ENCODE results near the gene PRR33. TPM values are rescaled to one million over a fixed set of nuclear protein-coding genes. Genes with fewer than 3 reads are reported as not detected.

Gene PRR33
- total RNA-seq, 1 experiment from 2014 or later, result not detected

GRCh38 chr11:1896468-1896867 is 4.8 kb upstream of the PRR33 start:
- Histone ChIP-seq H3K27me3 (ENCODE audit: low read length) (peaks cover 45% of the 10 kb centered on the region), H3K79me2 (ENCODE audit: low read length) (no peaks in the 10 kb centered on the region), H3K4me2 (ENCODE audit: low read length) (no peak overlapping the region), H3K9me2 (replicated peaks; ENCODE audit: low read length) (no peaks in the 10 kb centered on the region), H3K9ac (ENCODE audit: low read length) (no peak overlapping the region), H3K4me3 (ENCODE audit: low read length) (no peak overlapping the region), H3K36me3 (ENCODE audit: low read depth, low read length) (no peaks in the 10 kb centered on the region), H3K9me3 (ENCODE audit: low read length) (no peaks in the 10 kb centered on the region), H3K27ac (ENCODE audit: low read length) (no peak overlapping the region), H3K4me1 (ENCODE audit: insufficient read depth, low read length) (no peaks in the 10 kb centered on the region), H2AFZ (ENCODE audit: low read length) (no peak overlapping the region), H4K20me1 (ENCODE audit: low read length) (no peaks in the 10 kb centered on the region), H3F3A (ENCODE audit: low read length, unreplicated experiment) (no peaks in the 10 kb centered on the region)
- intact Hi-C loops (cut with micrococcal nuclease), result loop anchor here (10.0 kb wide), 1 partner anchor 48 kb away; the partner anchor contains the start of gene MRPL23
- ATAC-seq (no peak), DNase-seq (no peak)
- TF ChIP-seq, protein P1, sequence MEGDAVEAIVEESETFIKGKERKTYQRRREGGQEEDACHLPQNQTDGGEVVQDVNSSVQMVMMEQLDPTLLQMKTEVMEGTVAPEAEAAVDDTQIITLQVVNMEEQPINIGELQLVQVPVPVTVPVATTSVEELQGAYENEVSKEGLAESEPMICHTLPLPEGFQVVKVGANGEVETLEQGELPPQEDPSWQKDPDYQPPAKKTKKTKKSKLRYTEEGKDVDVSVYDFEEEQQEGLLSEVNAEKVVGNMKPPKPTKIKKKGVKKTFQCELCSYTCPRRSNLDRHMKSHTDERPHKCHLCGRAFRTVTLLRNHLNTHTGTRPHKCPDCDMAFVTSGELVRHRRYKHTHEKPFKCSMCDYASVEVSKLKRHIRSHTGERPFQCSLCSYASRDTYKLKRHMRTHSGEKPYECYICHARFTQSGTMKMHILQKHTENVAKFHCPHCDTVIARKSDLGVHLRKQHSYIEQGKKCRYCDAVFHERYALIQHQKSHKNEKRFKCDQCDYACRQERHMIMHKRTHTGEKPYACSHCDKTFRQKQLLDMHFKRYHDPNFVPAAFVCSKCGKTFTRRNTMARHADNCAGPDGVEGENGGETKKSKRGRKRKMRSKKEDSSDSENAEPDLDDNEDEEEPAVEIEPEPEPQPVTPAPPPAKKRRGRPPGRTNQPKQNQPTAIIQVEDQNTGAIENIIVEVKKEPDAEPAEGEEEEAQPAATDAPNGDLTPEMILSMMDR (conservative IDR thresholded peaks at IDR 0.05; ENCODE audit: low read depth, low read length), result no peak
- TF ChIP-seq EZH2 (IDR thresholded peaks at IDR 0.05; ENCODE audit: low read length, unreplicated experiment) (no peak), EZH2phosphoT487 (IDR thresholded peaks at IDR 0.05; ENCODE audit: borderline replicate concordance, low read length) (no peak)
- ChIA-PET CTCF (no interaction called here), POLR2A (ENCODE audit: unreplicated experiment) (no interaction called here)
- BruUV-seq (replicated peaks), result no TSS peak

DNA sequence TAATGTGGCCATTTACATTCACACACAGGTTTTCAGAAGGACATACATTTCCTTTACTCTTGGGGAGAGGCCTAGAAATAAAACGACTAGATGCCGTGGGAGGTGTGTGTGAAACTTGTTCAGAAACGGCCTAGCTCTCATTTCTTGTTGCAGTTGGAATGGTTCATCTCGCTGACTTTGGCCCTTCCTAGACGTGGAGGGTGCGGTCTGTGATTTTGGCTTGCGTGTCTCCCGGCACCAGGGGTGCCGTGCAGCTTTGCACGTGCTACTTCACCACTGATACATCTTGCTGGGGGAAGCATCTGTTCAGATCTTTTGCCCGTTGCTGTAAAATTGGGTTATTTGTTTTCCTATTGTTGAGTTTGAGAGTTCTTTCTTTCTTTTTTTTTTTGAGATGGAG is 3.1 kb upstream of the PRR33 start:
- Histone ChIP-seq H4K20me1 (ENCODE audit: low read length) (no peaks in the 10 kb centered on the region), H2AFZ (ENCODE audit: low read length) (no peak overlapping the region), H3K36me3 (ENCODE audit: low read depth, low read length) (no peaks in the 10 kb centered on the region), H3K4me1 (ENCODE audit: insufficient read depth, low read length) (no peaks in the 10 kb centered on the region), H3K9me2 (replicated peaks; ENCODE audit: low read length) (no peaks in the 10 kb centered on the region), H3K9ac (ENCODE audit: low read length) (no peak overlapping the region), H3K27ac (ENCODE audit: low read length) (no peak overlapping the region), H3K9me3 (ENCODE audit: low read length) (no peaks in the 10 kb centered on the region), H3K4me3 (ENCODE audit: low read length) (no peak overlapping the region), H3F3A (ENCODE audit: low read length, unreplicated experiment) (no peaks in the 10 kb centered on the region), H3K27me3 (ENCODE audit: low read length) (peaks cover 37% of the 10 kb centered on the region), H3K79me2 (ENCODE audit: low read length) (no peaks in the 10 kb centered on the region), H3K4me2 (ENCODE audit: low read length) (no peak overlapping the region)
- no peak for ATAC-seq
- DNase-seq, result no peak
- no TSS peak for BruUV-seq (replicated peaks)
- ChIA-PET CTCF (no interaction called here), POLR2A (ENCODE audit: unreplicated experiment) (no interaction called here)
- intact Hi-C loops (cut with micrococcal nuclease), result loop anchor here (10.0 kb wide), 1 partner anchor 50 kb away; the partner anchor contains the start of gene MRPL23
- TF ChIP-seq EZH2phosphoT487 (IDR thresholded peaks at IDR 0.05; ENCODE audit: borderline replicate concordance, low read length) (no peak), EZH2 (IDR thresholded peaks at IDR 0.05; ENCODE audit: low read length, unreplicated experiment) (no peak)
- TF ChIP-seq, protein P1 (conservative IDR thresholded peaks at IDR 0.05; ENCODE audit: low read depth, low read length), result no peak

- no peaks in the 10 kb centered on the region for H4K20me1 ChIP-seq (ENCODE audit: low read length)
- no peaks in the 10 kb centered on the region for H3K9me3 ChIP-seq (ENCODE audit: low read length)
- DNase-seq, result no peak
- ChIA-PET POLR2A (ENCODE audit: unreplicated experiment) (no interaction called here), CTCF (no interaction called here)
- no peak for TF ChIP-seq EZH2 (IDR thresholded peaks at IDR 0.05; ENCODE audit: low read length, unreplicated experiment)
- TF ChIP-seq, protein P1 (conservative IDR thresholded peaks at IDR 0.05; ENCODE audit: low read depth, low read length), result no peak
- no peak for TF ChIP-seq EZH2phosphoT487 (IDR thresholded peaks at IDR 0.05; ENCODE audit: borderline replicate concordance, low read length)
- intact Hi-C loops (cut with micrococcal nuclease), result loop anchor here (10.0 kb wide), 1 partner anchor 51 kb away; the partner anchor contains the start of gene MRPL23
- no TSS peak for BruUV-seq (replicated peaks)
- no peaks in the 10 kb centered on the region for H3K36me3 ChIP-seq (ENCODE audit: low read depth, low read length)
- no peak overlapping the region for H2AFZ ChIP-seq (ENCODE audit: low read length)
- H3K27ac ChIP-seq (ENCODE audit: low read length), result no peak overlapping the region
- H3K79me2 ChIP-seq (ENCODE audit: low read length), result no peaks in the 10 kb centered on the region
- peaks cover 27% of the 10 kb centered on the region for H3K27me3 ChIP-seq (ENCODE audit: low read length)
- H3K4me3 ChIP-seq (ENCODE audit: low read length), result no peak overlapping the region
- no peaks in the 10 kb centered on the region for H3K4me1 ChIP-seq (ENCODE audit: insufficient read depth, low read length)
- no peaks in the 10 kb centered on the region for H3F3A ChIP-seq (ENCODE audit: low read length, unreplicated experiment)
- no peak for ATAC-seq
- H3K4me2 ChIP-seq (ENCODE audit: low read length), result no peak overlapping the region
- H3K9ac ChIP-seq (ENCODE audit: low read length), result no peak overlapping the region
- no peaks in the 10 kb centered on the region for H3K9me2 ChIP-seq (replicated peaks; ENCODE audit: low read length)
These were observed 2.1 kb upstream of the PRR33 start for GRCh38 chr11:1893581-1894359.
